ENCODE data around the gene NT5DC3.

Gene NT5DC3

DNA sequence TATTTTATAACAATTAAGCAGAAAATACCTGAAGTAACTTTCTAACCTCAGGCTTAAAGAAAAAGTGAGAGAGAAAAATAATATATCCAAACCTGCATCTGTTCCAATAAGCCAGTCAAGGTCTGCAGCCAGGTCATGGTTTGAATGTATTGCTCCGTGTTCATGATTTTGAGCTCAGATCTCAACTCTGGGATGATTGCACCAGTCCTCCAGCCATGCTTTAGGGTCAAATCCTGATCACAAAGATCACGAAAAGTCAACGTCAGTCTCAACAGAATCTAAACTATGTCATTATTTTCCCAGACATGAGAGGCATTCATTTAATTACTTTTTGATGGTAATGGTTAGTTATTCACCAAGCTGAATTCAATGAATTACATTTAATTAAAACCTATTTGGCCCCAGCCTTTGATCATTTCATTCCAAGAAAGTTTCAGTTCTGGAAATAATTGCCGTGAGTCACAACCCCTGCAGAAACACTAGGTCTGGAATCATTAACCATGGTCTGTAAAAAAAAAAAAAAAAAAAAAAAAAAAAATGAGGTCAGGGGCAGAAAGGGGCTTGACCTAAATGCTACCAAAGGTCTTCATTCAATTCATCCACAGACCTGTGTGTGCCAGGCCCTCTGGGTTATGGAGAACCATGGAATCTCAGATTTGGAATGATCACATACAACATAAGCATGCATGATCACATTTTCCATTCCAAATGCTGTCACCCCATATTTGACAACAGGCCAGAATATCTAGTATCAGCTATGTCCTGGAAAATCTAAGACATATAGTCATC lies 55.6 kb downstream of the NT5DC3 start:
- TF ChIP-seq, protein P1, sequence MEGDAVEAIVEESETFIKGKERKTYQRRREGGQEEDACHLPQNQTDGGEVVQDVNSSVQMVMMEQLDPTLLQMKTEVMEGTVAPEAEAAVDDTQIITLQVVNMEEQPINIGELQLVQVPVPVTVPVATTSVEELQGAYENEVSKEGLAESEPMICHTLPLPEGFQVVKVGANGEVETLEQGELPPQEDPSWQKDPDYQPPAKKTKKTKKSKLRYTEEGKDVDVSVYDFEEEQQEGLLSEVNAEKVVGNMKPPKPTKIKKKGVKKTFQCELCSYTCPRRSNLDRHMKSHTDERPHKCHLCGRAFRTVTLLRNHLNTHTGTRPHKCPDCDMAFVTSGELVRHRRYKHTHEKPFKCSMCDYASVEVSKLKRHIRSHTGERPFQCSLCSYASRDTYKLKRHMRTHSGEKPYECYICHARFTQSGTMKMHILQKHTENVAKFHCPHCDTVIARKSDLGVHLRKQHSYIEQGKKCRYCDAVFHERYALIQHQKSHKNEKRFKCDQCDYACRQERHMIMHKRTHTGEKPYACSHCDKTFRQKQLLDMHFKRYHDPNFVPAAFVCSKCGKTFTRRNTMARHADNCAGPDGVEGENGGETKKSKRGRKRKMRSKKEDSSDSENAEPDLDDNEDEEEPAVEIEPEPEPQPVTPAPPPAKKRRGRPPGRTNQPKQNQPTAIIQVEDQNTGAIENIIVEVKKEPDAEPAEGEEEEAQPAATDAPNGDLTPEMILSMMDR (IDR thresholded peaks at IDR 0.05; ENCODE audit: low read depth, low read length, missing control alignments): no peak
- no peak overlapping the region for H3K4me3 ChIP-seq (ENCODE audit: low read depth, low read length)
- DNase-seq (ENCODE audit: low read depth): no peak

DNA sequence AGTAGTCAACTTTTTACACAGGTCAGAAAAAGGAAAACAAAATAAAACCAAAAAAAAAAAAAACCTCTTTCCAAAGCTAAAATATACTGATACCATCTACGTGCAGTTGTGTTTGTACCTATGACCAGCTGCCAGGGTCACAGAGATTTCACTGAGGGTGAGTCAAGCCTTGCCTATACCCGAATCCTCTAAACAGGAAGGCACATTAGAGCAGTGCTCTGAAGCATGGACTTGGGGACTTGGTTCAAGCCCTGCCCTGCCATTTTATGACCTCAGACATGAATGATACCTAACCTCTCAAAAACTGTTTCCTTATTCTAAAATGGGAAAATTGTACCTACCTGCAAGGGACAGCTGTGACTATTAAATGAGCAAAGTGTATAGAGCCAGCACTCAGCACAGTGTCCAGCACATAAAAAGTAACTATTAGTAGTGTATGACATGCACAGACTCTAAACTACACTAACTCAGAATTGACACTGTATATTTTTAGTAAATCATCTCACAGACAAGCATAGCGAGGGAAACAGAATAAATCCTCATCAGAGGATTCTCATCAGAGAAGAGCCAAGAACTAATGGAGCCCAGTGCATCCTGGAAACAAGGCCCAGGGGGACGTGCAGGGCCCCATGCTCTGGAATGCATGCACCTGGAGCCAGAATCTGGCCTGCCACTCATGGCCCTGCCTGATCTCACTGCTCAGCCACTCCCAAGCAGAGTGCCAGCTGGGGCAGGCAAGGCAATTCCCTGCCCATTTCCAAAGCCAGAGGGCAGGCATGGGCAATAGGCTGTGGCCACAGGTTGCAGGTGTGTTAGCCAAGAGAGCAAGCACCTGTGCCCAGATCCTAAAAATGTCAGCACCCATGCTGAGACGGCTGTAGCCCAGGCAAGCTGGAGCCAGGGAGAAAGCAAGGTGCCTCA lies 57.0 kb downstream of the NT5DC3 start:
- no peak for DNase-seq (ENCODE audit: low read depth)
- TF ChIP-seq, protein P1 (IDR thresholded peaks at IDR 0.05; ENCODE audit: low read depth, low read length, missing control alignments): no peak
- no peak overlapping the region for H3K4me3 ChIP-seq (ENCODE audit: low read depth, low read length)

DNA sequence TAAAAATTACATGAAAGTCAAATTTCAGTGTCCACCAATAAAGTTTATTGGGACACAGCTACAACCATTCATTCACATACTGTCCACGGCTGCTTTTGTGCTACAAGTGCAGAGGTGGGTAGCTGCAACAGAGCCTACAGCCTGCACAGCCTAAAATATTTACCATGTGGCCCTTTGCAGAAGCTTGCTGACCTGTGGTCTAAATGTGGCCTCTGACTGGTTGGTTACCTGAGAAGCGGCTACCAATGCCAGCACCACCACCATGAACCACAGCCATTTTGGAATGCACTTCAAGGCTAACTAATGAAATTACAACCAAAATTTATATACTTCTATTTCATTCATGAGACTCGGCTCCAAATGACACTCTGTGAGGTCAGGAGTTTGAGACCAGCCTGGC lies 58.6 kb downstream of the NT5DC3 start:
- no peak overlapping the region for H3K4me3 ChIP-seq (ENCODE audit: low read depth, low read length)
- DNase-seq (ENCODE audit: low read depth): no peak
- TF ChIP-seq, protein P1 (IDR thresholded peaks at IDR 0.05; ENCODE audit: low read depth, low read length, missing control alignments): no peak

DNA sequence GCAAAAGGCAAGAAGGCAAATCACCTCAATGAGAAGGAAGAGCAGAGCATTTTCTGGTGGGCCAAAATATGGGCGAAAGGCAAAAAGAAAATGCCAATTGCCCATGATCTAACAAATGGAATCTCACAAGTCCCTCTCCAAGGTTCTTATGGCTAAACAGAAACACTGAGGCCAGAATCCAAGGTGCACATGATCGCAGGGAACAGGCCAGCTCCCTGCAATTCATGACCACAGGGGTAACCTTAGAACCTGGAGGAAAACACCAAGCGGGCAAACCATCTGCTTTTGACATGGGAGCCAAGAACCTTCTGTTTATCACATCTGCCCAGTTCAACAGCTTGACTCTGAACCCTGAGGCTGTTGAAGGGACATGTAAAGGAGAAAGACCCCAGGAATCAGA lies 60.0 kb downstream of the NT5DC3 start:
- DNase-seq (ENCODE audit: low read depth): no peak
- TF ChIP-seq, protein P1 (IDR thresholded peaks at IDR 0.05; ENCODE audit: low read depth, low read length, missing control alignments): no peak
- H3K4me3 ChIP-seq (ENCODE audit: low read depth, low read length): no peak overlapping the region

DNA sequence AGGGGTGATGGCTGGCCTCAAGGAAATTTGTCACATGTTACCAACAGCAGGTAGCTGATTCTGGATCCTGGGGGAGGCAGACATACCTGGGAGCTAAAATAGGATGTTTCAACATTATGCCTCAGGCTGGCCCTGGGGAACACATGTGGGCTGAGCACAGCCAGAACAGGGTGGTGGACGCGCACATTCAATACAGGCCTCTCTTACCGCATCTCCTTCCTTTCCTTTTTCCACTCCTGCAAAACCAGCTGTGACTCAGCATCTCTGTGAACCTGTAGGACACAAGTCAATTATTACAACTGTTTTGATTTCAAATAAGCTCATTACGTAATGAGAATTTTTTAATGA lies 61.0 kb downstream of the NT5DC3 start:
- no peak overlapping the region for H3K4me3 ChIP-seq (ENCODE audit: low read depth, low read length)
- DNase-seq (ENCODE audit: low read depth): no peak
- TF ChIP-seq, protein P1 (IDR thresholded peaks at IDR 0.05; ENCODE audit: low read depth, low read length, missing control alignments): no peak

DNA sequence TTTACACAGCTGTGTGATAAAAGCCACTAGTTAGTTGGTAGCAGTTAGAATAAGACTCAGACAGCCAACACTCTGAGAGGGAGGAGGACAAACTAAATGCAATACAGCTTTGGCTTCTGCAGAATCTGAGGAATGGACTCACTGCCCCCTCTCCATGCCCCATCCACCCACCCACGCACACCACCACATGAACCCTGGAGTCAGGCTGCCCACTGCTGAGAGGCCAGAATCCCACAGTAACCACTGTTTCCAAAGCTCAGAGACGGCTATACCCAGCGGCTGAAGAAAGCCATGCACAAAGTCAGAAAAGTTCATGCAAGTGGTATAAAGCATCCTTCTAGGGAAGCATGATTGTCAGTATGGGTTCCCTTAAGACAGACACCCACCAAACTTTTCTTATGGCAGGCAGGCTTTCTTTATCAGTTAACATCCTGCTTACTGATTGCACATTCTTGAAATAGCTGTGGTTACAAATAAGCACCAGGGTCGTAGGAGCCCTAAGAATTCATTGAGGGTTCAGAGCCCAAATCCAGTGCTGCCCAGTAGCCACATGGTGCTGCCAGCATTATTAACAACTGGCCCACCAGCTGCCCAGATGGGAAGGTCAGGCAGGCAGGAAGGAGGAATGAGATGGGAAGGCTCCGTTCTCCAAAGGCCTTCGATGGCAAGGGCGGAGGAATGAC lies 61.5 kb downstream of the NT5DC3 start:
- TF ChIP-seq, protein P1 (IDR thresholded peaks at IDR 0.05; ENCODE audit: low read depth, low read length, missing control alignments): no peak
- H3K4me3 ChIP-seq (ENCODE audit: low read depth, low read length): no peak overlapping the region
- no peak for DNase-seq (ENCODE audit: low read depth)
